ENCODE data around the gene STXBP6.

Gene STXBP6

GRCh38 chr14:24848102-24848790 is 201.7 kb downstream of the STXBP6 start:
- Histone ChIP-seq H3K18ac (ENCODE audit: low read length) (no peak overlapping the region), H3K23ac (ENCODE audit: low read length) (no peak overlapping the region), H2BK120ac (ENCODE audit: low read depth, low read length) (no peak overlapping the region), H3K4me3 (ENCODE audit: low read length) (no peak overlapping the region), H3K4me1 (ENCODE audit: control insufficient read depth, low read depth, low read length) (peaks cover 2% of the 10 kb centered on the region), H3K4me2 (ENCODE audit: low read length) (no peak overlapping the region), H3K56ac (ENCODE audit: low read length) (no peak overlapping the region), H3K27me3 (ENCODE audit: insufficient read depth, low read length, poor library complexity) (no peaks in the 10 kb centered on the region), H3K9ac (ENCODE audit: low read length) (no peak overlapping the region), H3K27ac (ENCODE audit: low read depth, low read length) (no peak overlapping the region), H3K36me3 (ENCODE audit: control insufficient read depth, insufficient read depth, low read length) (no peaks in the 10 kb centered on the region), H2BK15ac (replicated peaks; ENCODE audit: low read depth) (no peak overlapping the region), H3K79me1 (ENCODE audit: low read length) (no peaks in the 10 kb centered on the region), H3K4ac (ENCODE audit: low read depth, low read length) (no peak overlapping the region), H4K8ac (ENCODE audit: low read depth, low read length) (no peak overlapping the region), H2AK5ac (ENCODE audit: low read length) (no peak overlapping the region), H4K5ac (ENCODE audit: low read length) (no peak overlapping the region), H3K79me2 (ENCODE audit: control insufficient read depth, insufficient read depth, low read length) (no peaks in the 10 kb centered on the region), H2BK5ac (ENCODE audit: low read length) (no peak overlapping the region)
- no peak for DNase-seq
- WGBS (ENCODE audit: extremely low coverage, insufficient coverage, low lambda C conversion rate), result no CpG with 5 or more reads among the region's 3 CpGs

- Histone ChIP-seq H3K4me2 (ENCODE audit: low read length) (no peak overlapping the region), H3K4me3 (ENCODE audit: low read length) (no peak overlapping the region), H2AK5ac (ENCODE audit: low read length) (no peak overlapping the region), H3K4me1 (ENCODE audit: control insufficient read depth, low read depth, low read length) (peaks cover 2% of the 10 kb centered on the region), H3K79me1 (ENCODE audit: low read length) (no peaks in the 10 kb centered on the region), H2BK15ac (replicated peaks; ENCODE audit: low read depth) (no peak overlapping the region), H3K18ac (ENCODE audit: low read length) (no peak overlapping the region), H3K9ac (ENCODE audit: low read length) (no peak overlapping the region), H3K36me3 (ENCODE audit: control insufficient read depth, insufficient read depth, low read length) (no peaks in the 10 kb centered on the region), H4K8ac (ENCODE audit: low read depth, low read length) (no peak overlapping the region), H4K5ac (ENCODE audit: low read length) (no peak overlapping the region), H3K79me2 (ENCODE audit: control insufficient read depth, insufficient read depth, low read length) (no peaks in the 10 kb centered on the region), H3K27me3 (ENCODE audit: insufficient read depth, low read length, poor library complexity) (no peaks in the 10 kb centered on the region), H2BK120ac (ENCODE audit: low read depth, low read length) (no peak overlapping the region), H3K27ac (ENCODE audit: low read depth, low read length) (no peak overlapping the region), H3K23ac (ENCODE audit: low read length) (no peak overlapping the region), H2BK5ac (ENCODE audit: low read length) (no peak overlapping the region), H3K4ac (ENCODE audit: low read depth, low read length) (no peak overlapping the region), H3K56ac (ENCODE audit: low read length) (no peak overlapping the region)
- no peak for DNase-seq
These were observed 202.3 kb downstream of the STXBP6 start for GRCh38 chr14:24847568-24848095.

GRCh38 chr14:24846261-24846660 is 203.7 kb downstream of the STXBP6 start:
- WGBS (ENCODE audit: extremely low coverage, insufficient coverage, low lambda C conversion rate), result no CpG with 5 or more reads among the region's 3 CpGs
- H2BK120ac ChIP-seq (ENCODE audit: low read depth, low read length), result no peak overlapping the region
- H3K79me2 ChIP-seq (ENCODE audit: control insufficient read depth, insufficient read depth, low read length), result no peaks in the 10 kb centered on the region
- no peak overlapping the region for H3K9ac ChIP-seq (ENCODE audit: low read length)
- no peak overlapping the region for H2BK15ac ChIP-seq (replicated peaks; ENCODE audit: low read depth)
- no peak overlapping the region for H3K4me2 ChIP-seq (ENCODE audit: low read length)
- no peaks in the 10 kb centered on the region for H3K79me1 ChIP-seq (ENCODE audit: low read length)
- H2AK5ac ChIP-seq (ENCODE audit: low read length), result no peak overlapping the region
- H3K36me3 ChIP-seq (ENCODE audit: control insufficient read depth, insufficient read depth, low read length), result no peaks in the 10 kb centered on the region
- no peak overlapping the region for H3K4ac ChIP-seq (ENCODE audit: low read depth, low read length)
- H3K56ac ChIP-seq (ENCODE audit: low read length), result no peak overlapping the region
- H4K5ac ChIP-seq (ENCODE audit: low read length), result no peak overlapping the region
- H3K27ac ChIP-seq (ENCODE audit: low read depth, low read length), result no peak overlapping the region
- H4K8ac ChIP-seq (ENCODE audit: low read depth, low read length), result no peak overlapping the region
- H3K23ac ChIP-seq (ENCODE audit: low read length), result no peak overlapping the region
- H2BK5ac ChIP-seq (ENCODE audit: low read length), result no peak overlapping the region
- H3K27me3 ChIP-seq (ENCODE audit: insufficient read depth, low read length, poor library complexity), result no peaks in the 10 kb centered on the region
- H3K4me1 ChIP-seq (ENCODE audit: control insufficient read depth, low read depth, low read length), result no peaks in the 10 kb centered on the region
- H3K18ac ChIP-seq (ENCODE audit: low read length), result no peak overlapping the region
- no peak overlapping the region for H3K4me3 ChIP-seq (ENCODE audit: low read length)
- no peak for DNase-seq

- H3K9ac ChIP-seq (ENCODE audit: low read length), result no peak overlapping the region
- no peaks in the 10 kb centered on the region for H3K79me1 ChIP-seq (ENCODE audit: low read length)
- no peak overlapping the region for H3K18ac ChIP-seq (ENCODE audit: low read length)
- H3K4me1 ChIP-seq (ENCODE audit: control insufficient read depth, low read depth, low read length), result no peaks in the 10 kb centered on the region
- H3K56ac ChIP-seq (ENCODE audit: low read length), result no peak overlapping the region
- WGBS (ENCODE audit: extremely low coverage, insufficient coverage, low lambda C conversion rate), result no CpG with 5 or more reads among the region's 2 CpGs
- no peaks in the 10 kb centered on the region for H3K27me3 ChIP-seq (ENCODE audit: insufficient read depth, low read length, poor library complexity)
- H2BK5ac ChIP-seq (ENCODE audit: low read length), result no peak overlapping the region
- H2AK5ac ChIP-seq (ENCODE audit: low read length), result no peak overlapping the region
- H2BK120ac ChIP-seq (ENCODE audit: low read depth, low read length), result no peak overlapping the region
- H3K27ac ChIP-seq (ENCODE audit: low read depth, low read length), result no peak overlapping the region
- H3K79me2 ChIP-seq (ENCODE audit: control insufficient read depth, insufficient read depth, low read length), result no peaks in the 10 kb centered on the region
- DNase-seq, result no peak
- no peak overlapping the region for H3K4ac ChIP-seq (ENCODE audit: low read depth, low read length)
- no peak overlapping the region for H4K8ac ChIP-seq (ENCODE audit: low read depth, low read length)
- H4K5ac ChIP-seq (ENCODE audit: low read length), result no peak overlapping the region
- H2BK15ac ChIP-seq (replicated peaks; ENCODE audit: low read depth), result no peak overlapping the region
- H3K23ac ChIP-seq (ENCODE audit: low read length), result no peak overlapping the region
- no peak overlapping the region for H3K4me3 ChIP-seq (ENCODE audit: low read length)
- H3K4me2 ChIP-seq (ENCODE audit: low read length), result no peak overlapping the region
- H3K36me3 ChIP-seq (ENCODE audit: control insufficient read depth, insufficient read depth, low read length), result no peaks in the 10 kb centered on the region
These were observed 204.1 kb downstream of the STXBP6 start for GRCh38 chr14:24845851-24846250.

- no peak overlapping the region for H3K4me3 ChIP-seq (ENCODE audit: low read length)
- no peaks in the 10 kb centered on the region for H3K36me3 ChIP-seq (ENCODE audit: control insufficient read depth, insufficient read depth, low read length)
- no peak overlapping the region for H3K56ac ChIP-seq (ENCODE audit: low read length)
- no peaks in the 10 kb centered on the region for H3K79me2 ChIP-seq (ENCODE audit: control insufficient read depth, insufficient read depth, low read length)
- H3K4me1 ChIP-seq (ENCODE audit: control insufficient read depth, low read depth, low read length), result no peaks in the 10 kb centered on the region
- H2AK5ac ChIP-seq (ENCODE audit: low read length), result no peak overlapping the region
- H3K18ac ChIP-seq (ENCODE audit: low read length), result no peak overlapping the region
- no peak overlapping the region for H4K8ac ChIP-seq (ENCODE audit: low read depth, low read length)
- H3K27ac ChIP-seq (ENCODE audit: low read depth, low read length), result no peak overlapping the region
- H2BK120ac ChIP-seq (ENCODE audit: low read depth, low read length), result no peak overlapping the region
- H2BK15ac ChIP-seq (replicated peaks; ENCODE audit: low read depth), result no peak overlapping the region
- H3K9ac ChIP-seq (ENCODE audit: low read length), result no peak overlapping the region
- no CpG with 5 or more reads among the region's 5 CpGs for WGBS (ENCODE audit: extremely low coverage, insufficient coverage, low lambda C conversion rate)
- DNase-seq, result no peak
- no peak overlapping the region for H3K23ac ChIP-seq (ENCODE audit: low read length)
- H3K79me1 ChIP-seq (ENCODE audit: low read length), result no peaks in the 10 kb centered on the region
- H3K4ac ChIP-seq (ENCODE audit: low read depth, low read length), result no peak overlapping the region
- H3K4me2 ChIP-seq (ENCODE audit: low read length), result no peak overlapping the region
- H4K5ac ChIP-seq (ENCODE audit: low read length), result no peak overlapping the region
- no peaks in the 10 kb centered on the region for H3K27me3 ChIP-seq (ENCODE audit: insufficient read depth, low read length, poor library complexity)
- H2BK5ac ChIP-seq (ENCODE audit: low read length), result no peak overlapping the region
These were observed 205.9 kb downstream of the STXBP6 start for GRCh38 chr14:24844011-24844410.

- no peak overlapping the region for H2BK5ac ChIP-seq (ENCODE audit: low read length)
- no peak overlapping the region for H3K4ac ChIP-seq (ENCODE audit: low read depth, low read length)
- H3K27me3 ChIP-seq (ENCODE audit: insufficient read depth, low read length, poor library complexity), result no peaks in the 10 kb centered on the region
- H3K27ac ChIP-seq (ENCODE audit: low read depth, low read length), result no peak overlapping the region
- H2AK5ac ChIP-seq (ENCODE audit: low read length), result no peak overlapping the region
- no peak overlapping the region for H4K8ac ChIP-seq (ENCODE audit: low read depth, low read length)
- H3K18ac ChIP-seq (ENCODE audit: low read length), result no peak overlapping the region
- no peak overlapping the region for H3K56ac ChIP-seq (ENCODE audit: low read length)
- no peak overlapping the region for H2BK120ac ChIP-seq (ENCODE audit: low read depth, low read length)
- no peak overlapping the region for H3K23ac ChIP-seq (ENCODE audit: low read length)
- no peaks in the 10 kb centered on the region for H3K36me3 ChIP-seq (ENCODE audit: control insufficient read depth, insufficient read depth, low read length)
- H3K4me2 ChIP-seq (ENCODE audit: low read length), result no peak overlapping the region
- no peak overlapping the region for H3K4me3 ChIP-seq (ENCODE audit: low read length)
- no peaks in the 10 kb centered on the region for H3K79me2 ChIP-seq (ENCODE audit: control insufficient read depth, insufficient read depth, low read length)
- DNase-seq, result no peak
- no peak overlapping the region for H3K9ac ChIP-seq (ENCODE audit: low read length)
- H3K79me1 ChIP-seq (ENCODE audit: low read length), result no peaks in the 10 kb centered on the region
- H3K4me1 ChIP-seq (ENCODE audit: control insufficient read depth, low read depth, low read length), result no peaks in the 10 kb centered on the region
- H4K5ac ChIP-seq (ENCODE audit: low read length), result no peak overlapping the region
- no CpG with 5 or more reads among the region's 2 CpGs for WGBS (ENCODE audit: extremely low coverage, insufficient coverage, low lambda C conversion rate)
- no peak overlapping the region for H2BK15ac ChIP-seq (replicated peaks; ENCODE audit: low read depth)
These were observed 206.5 kb downstream of the STXBP6 start for GRCh38 chr14:24843494-24843893.

All from mesendoderm (in vitro differentiated cells).